Parathyroid adenoma (tissue), 2 donors: ENCODE data around the gene TLE3.

Source experiments
- H2AFZ ChIP-seq: fragments of 300-600 bp; sonication (generic); one replicate; pipeline ENCODE4 v1.7.0; 2017; ENCODE audit warnings: antibody characterized with exemption, mild to moderate bottlenecking
- H3K27ac ChIP-seq: fragments of 300-600 bp; sonication (generic); one replicate; pipeline ENCODE4 v1.7.0; 2017
- H3K27me3 ChIP-seq: fragments of 300-600 bp; sonication (generic); one replicate; pipeline ENCODE4 v1.7.0; 2017; ENCODE audit warnings: low read length; ENCODE audit not compliant: control insufficient read depth, insufficient read depth
- H3K36me3 ChIP-seq: fragments of 300-600 bp; sonication (generic); one replicate; pipeline ENCODE4 v1.7.0; 2017; ENCODE audit warnings: low read length; ENCODE audit not compliant: control insufficient read depth, insufficient read depth
- H3K4me1 ChIP-seq: fragments of 300-600 bp; sonication (generic); one replicate; pipeline ENCODE4 v1.7.0; 2017; ENCODE audit warnings: control low read depth
- H3K4me2 ChIP-seq: fragments of 300-600 bp; sonication (generic); one replicate; pipeline ENCODE4 v1.7.0; 2017; ENCODE audit warnings: low read length
- H3K4me3 ChIP-seq: fragments of 300-600 bp; sonication (generic); one replicate; pipeline ENCODE4 v1.7.0; 2017; ENCODE audit warnings: low read depth, low read length
- H3K79me2 ChIP-seq: fragments of 300-600 bp; sonication (generic); one replicate; pipeline ENCODE4 v1.7.0; 2017; ENCODE audit warnings: control low read depth
- H3K9ac ChIP-seq: fragments of 300-600 bp; sonication (generic); one replicate; pipeline ENCODE4 v1.7.0; 2017; ENCODE audit warnings: mild to moderate bottlenecking
- H3K9me3 ChIP-seq: fragments of 300-600 bp; sonication (generic); one replicate; pipeline ENCODE4 v1.7.0; 2017; ENCODE audit warnings: low read length; ENCODE audit not compliant: control insufficient read depth
- CTCF ChIP-seq: fragments of 300-600 bp; sonication (generic); IDR thresholded peaks from one replicate; pipeline ENCODE4 v1.7.0; 2017; ENCODE audit warnings: antibody characterized with exemption, mild to moderate bottlenecking
- donor health status: primary hyperparathyroidism.

TLE3 gene

GRCh38 chr15:70053001-70053715, 44.6 kb downstream of the TLE3 start:
- H2AFZ ChIP-seq = no peak overlapping the region
- H3K27ac ChIP-seq = no peak overlapping the region
- H3K4me2 ChIP-seq = no peak overlapping the region
- no peak overlapping the region for H3K4me3 ChIP-seq
- peaks cover 3% of the 10 kb centered on the region for H3K4me1 ChIP-seq
- no peak for TF ChIP-seq CTCF
- no peaks in the 10 kb centered on the region for H3K79me2 ChIP-seq
- H3K27me3 ChIP-seq = no peaks in the 10 kb centered on the region
- no peaks in the 10 kb centered on the region for H3K9me3 ChIP-seq
- H3K9ac ChIP-seq = no peak overlapping the region
- no peaks in the 10 kb centered on the region for H3K36me3 ChIP-seq

GRCh38 chr15:70051948-70052633, 45.6 kb downstream of the TLE3 start:
- H3K4me1 ChIP-seq = peaks cover 3% of the 10 kb centered on the region
- no peak overlapping the region for H3K4me3 ChIP-seq
- TF ChIP-seq CTCF = no peak
- no peaks in the 10 kb centered on the region for H3K36me3 ChIP-seq
- H2AFZ ChIP-seq = no peak overlapping the region
- H3K9me3 ChIP-seq = no peaks in the 10 kb centered on the region
- no peak overlapping the region for H3K27ac ChIP-seq
- H3K27me3 ChIP-seq = no peaks in the 10 kb centered on the region
- H3K4me2 ChIP-seq = no peak overlapping the region
- no peaks in the 10 kb centered on the region for H3K79me2 ChIP-seq
- no peak overlapping the region for H3K9ac ChIP-seq

- no peaks in the 10 kb centered on the region for H3K79me2 ChIP-seq
- no peaks in the 10 kb centered on the region for H3K27me3 ChIP-seq
- H2AFZ ChIP-seq = no peak overlapping the region
- H3K4me3 ChIP-seq = no peak overlapping the region
- no peaks in the 10 kb centered on the region for H3K9me3 ChIP-seq
- H3K36me3 ChIP-seq = no peaks in the 10 kb centered on the region
- no peak for TF ChIP-seq CTCF
- no peak overlapping the region for H3K9ac ChIP-seq
- H3K4me2 ChIP-seq = no peak overlapping the region
- H3K27ac ChIP-seq = no peak overlapping the region
- peaks cover 3% of the 10 kb centered on the region for H3K4me1 ChIP-seq
These were observed 46.7 kb downstream of the TLE3 start for GRCh38 chr15:70050970-70051369.

- Histone ChIP-seq H3K9me3 (no peaks in the 10 kb centered on the region), H3K9ac (no peak overlapping the region), H3K27ac (no peak overlapping the region), H3K79me2 (no peaks in the 10 kb centered on the region), H3K4me3 (no peak overlapping the region), H3K4me2 (no peak overlapping the region), H2AFZ (no peak overlapping the region), H3K4me1 (no peaks in the 10 kb centered on the region), H3K36me3 (no peaks in the 10 kb centered on the region), H3K27me3 (no peaks in the 10 kb centered on the region)
- no peak for TF ChIP-seq CTCF
These were observed 47.3 kb downstream of the TLE3 start for GRCh38 chr15:70050441-70050840.
